Measurements from ENCODE around the gene SMIM9. TPM values are rescaled to one million over a fixed set of nuclear protein-coding genes. Genes with fewer than 3 reads are reported as not detected.

SMIM9 gene
- total and polyA plus RNA-seq, 9 of the 15 experiments (the other 6 are each of a cell fraction or from before 2014, with no cell fraction given): 0.08 TPM; not detected in 8

DNA sequence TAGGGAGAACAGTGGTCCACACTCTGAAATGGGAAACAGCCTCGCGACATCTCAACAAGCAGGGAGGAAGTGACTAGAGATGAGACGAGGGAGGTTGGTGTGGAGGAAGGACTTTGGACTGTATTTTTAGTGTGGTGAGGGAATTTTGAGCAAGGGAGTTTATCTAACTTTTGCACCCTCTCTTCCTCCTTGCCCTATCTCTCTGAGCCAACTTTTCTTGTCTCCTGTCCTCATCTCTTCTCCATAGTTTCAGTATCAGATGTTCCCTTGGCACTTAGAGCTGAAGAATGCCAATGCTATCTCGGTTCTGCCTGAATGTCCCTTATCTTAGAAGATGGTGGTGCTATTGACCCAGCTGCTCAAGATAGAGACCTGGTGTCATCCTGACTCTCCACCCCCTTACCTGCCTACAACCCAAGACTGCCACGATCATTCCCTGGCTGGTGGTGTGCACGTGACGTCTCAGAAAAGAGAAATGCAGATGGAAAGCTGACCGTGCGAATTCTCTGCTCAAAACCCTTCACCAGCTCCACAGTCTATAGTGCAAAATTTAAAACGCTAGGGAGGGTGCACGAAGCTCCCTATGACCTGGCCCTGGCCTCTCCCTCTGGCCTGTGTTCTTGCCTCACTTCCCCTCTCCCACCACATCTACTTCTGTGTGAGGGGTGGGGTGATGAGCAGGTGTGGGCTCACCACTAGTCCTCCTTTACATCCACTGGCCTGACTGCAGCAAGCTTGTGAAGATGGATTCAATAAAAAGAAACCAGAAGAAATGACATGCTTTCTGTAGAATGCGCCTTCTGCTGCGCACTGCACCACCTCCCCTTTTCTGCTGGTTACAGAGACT is 50.1 kb downstream of the SMIM9 start (continued):
- TF ChIP-seq KDM5B (IDR thresholded peaks at IDR 0.05; ENCODE audit: insufficient replicate concordance, low read depth, low read length) (no peak), SNIP1 (IDR thresholded peaks at IDR 0.05; ENCODE audit: low read depth) (no peak), BRD9 (IDR thresholded peaks at IDR 0.05; ENCODE audit: low read depth, partially characterized antibody) (no peak), BCL6 (CRISPR knock-in tag; IDR thresholded peaks at IDR 0.05) (no peak), ZNF23 (CRISPR knock-in tag; IDR thresholded peaks at IDR 0.05) (no peak), YBX1 (IDR thresholded peaks at IDR 0.05) (no peak), TEAD1 (CRISPR knock-in tag; IDR thresholded peaks at IDR 0.05) (0 out of 4 replicates have a peak, but pooled peaks of 1 of the 2 experiments have one; percentile 46), KDM4B (IDR thresholded peaks at IDR 0.05; ENCODE audit: borderline replicate concordance in 2 of 2, low read depth in 1 of 2) (no peak), HEY1 (CRISPR knock-in tag; IDR thresholded peaks at IDR 0.05; ENCODE audit: borderline replicate concordance) (no peak), ILK (tag; IDR thresholded peaks at IDR 0.05; ENCODE audit: borderline replicate concordance, low read depth) (no peak), ETV5 (CRISPR knock-in tag; IDR thresholded peaks at IDR 0.05; ENCODE audit: low read depth) (no peak), POU5F1 (IDR thresholded peaks at IDR 0.05; ENCODE audit: borderline replicate concordance, low read depth, low read length, partially characterized antibody) (no peak), HNRNPUL1 (IDR thresholded peaks at IDR 0.05; ENCODE audit: low read length) (no peak), CREM (IDR thresholded peaks at IDR 0.05; ENCODE audit: low read depth) (peak; percentile 9; the same call in 1 of the 2 replicates), SMARCE1 (IDR thresholded peaks at IDR 0.05) (peak; percentile 38; the same call in 1 of the 2 replicates), HDGF (IDR thresholded peaks at IDR 0.05) (no peak), SIRT6 (IDR thresholded peaks at IDR 0.05; ENCODE audit: low read depth, low read length) (no peak), ZC3H11A (IDR thresholded peaks at IDR 0.05; ENCODE audit: low read depth, low read length) (no peak), C11orf30 (IDR thresholded peaks at IDR 0.05; ENCODE audit: low read depth) (peak; percentile 59)
- TF ChIP-seq, protein P1, sequence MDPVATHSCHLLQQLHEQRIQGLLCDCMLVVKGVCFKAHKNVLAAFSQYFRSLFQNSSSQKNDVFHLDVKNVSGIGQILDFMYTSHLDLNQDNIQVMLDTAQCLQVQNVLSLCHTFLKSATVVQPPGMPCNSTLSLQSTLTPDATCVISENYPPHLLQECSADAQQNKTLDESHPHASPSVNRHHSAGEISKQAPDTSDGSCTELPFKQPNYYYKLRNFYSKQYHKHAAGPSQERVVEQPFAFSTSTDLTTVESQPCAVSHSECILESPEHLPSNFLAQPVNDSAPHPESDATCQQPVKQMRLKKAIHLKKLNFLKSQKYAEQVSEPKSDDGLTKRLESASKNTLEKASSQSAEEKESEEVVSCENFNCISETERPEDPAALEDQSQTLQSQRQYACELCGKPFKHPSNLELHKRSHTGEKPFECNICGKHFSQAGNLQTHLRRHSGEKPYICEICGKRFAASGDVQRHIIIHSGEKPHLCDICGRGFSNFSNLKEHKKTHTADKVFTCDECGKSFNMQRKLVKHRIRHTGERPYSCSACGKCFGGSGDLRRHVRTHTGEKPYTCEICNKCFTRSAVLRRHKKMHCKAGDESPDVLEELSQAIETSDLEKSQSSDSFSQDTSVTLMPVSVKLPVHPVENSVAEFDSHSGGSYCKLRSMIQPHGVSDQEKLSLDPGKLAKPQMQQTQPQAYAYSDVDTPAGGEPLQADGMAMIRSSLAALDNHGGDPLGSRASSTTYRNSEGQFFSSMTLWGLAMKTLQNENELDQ (CRISPR knock-in tag; IDR thresholded peaks at IDR 0.05; ENCODE audit: borderline replicate concordance): no peak
- TF ChIP-seq, protein P2, sequence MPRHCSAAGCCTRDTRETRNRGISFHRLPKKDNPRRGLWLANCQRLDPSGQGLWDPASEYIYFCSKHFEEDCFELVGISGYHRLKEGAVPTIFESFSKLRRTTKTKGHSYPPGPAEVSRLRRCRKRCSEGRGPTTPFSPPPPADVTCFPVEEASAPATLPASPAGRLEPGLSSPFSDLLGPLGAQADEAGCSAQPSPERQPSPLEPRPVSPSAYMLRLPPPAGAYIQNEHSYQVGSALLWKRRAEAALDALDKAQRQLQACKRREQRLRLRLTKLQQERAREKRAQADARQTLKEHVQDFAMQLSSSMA (CRISPR knock-in tag; IDR thresholded peaks at IDR 0.05): no peak
- TF ChIP-seq, protein P3, sequence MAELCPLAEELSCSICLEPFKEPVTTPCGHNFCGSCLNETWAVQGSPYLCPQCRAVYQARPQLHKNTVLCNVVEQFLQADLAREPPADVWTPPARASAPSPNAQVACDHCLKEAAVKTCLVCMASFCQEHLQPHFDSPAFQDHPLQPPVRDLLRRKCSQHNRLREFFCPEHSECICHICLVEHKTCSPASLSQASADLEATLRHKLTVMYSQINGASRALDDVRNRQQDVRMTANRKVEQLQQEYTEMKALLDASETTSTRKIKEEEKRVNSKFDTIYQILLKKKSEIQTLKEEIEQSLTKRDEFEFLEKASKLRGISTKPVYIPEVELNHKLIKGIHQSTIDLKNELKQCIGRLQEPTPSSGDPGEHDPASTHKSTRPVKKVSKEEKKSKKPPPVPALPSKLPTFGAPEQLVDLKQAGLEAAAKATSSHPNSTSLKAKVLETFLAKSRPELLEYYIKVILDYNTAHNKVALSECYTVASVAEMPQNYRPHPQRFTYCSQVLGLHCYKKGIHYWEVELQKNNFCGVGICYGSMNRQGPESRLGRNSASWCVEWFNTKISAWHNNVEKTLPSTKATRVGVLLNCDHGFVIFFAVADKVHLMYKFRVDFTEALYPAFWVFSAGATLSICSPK (IDR thresholded peaks at IDR 0.05; ENCODE audit: borderline replicate concordance): no peak

All from K562 (cell line).